ENCODE data around the gene KIF3B.
"Not testable (repeated sequence)": the region's sequence is repeated elsewhere in the genome, so short reads cannot be mapped to it uniquely, and the experiment has no call there.

Gene KIF3B

DNA sequence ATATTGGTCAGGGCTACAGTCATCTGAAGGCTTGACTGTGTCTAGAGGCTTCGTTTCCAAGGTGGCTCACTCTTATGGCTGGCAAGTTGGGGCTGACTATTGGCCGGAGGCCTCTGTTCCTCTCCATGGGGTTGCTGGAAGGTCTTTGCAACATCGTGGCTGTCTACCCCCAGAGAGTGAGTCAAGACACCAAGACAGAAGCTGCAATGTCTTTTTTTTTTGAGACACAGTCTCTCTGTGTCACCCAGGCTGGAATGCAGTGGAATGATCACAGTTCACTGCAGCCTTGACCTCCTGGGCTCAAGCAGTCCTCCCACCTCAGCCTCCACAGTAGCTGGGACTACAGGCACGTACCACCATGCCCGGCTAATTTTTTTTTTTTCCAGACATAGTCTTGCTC, 29.4 kb upstream of the KIF3B start:
- H3K4me3 ChIP-seq (ENCODE audit: low read length) = no peak overlapping the region
- DNase-seq (ENCODE audit: low read depth) = no peak
- TF ChIP-seq, protein P1, sequence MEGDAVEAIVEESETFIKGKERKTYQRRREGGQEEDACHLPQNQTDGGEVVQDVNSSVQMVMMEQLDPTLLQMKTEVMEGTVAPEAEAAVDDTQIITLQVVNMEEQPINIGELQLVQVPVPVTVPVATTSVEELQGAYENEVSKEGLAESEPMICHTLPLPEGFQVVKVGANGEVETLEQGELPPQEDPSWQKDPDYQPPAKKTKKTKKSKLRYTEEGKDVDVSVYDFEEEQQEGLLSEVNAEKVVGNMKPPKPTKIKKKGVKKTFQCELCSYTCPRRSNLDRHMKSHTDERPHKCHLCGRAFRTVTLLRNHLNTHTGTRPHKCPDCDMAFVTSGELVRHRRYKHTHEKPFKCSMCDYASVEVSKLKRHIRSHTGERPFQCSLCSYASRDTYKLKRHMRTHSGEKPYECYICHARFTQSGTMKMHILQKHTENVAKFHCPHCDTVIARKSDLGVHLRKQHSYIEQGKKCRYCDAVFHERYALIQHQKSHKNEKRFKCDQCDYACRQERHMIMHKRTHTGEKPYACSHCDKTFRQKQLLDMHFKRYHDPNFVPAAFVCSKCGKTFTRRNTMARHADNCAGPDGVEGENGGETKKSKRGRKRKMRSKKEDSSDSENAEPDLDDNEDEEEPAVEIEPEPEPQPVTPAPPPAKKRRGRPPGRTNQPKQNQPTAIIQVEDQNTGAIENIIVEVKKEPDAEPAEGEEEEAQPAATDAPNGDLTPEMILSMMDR (IDR thresholded peaks at IDR 0.05; ENCODE audit: insufficient read depth, low read depth, low read length, missing control alignments) = no peak

GRCh38 chr20:32249030-32249738, 28.3 kb upstream of the KIF3B start:
- TF ChIP-seq, protein P1 (IDR thresholded peaks at IDR 0.05; ENCODE audit: insufficient read depth, low read depth, low read length, missing control alignments) = no peak
- H3K4me3 ChIP-seq (ENCODE audit: low read length) = no peak overlapping the region
- no peak for DNase-seq (ENCODE audit: low read depth)

DNA sequence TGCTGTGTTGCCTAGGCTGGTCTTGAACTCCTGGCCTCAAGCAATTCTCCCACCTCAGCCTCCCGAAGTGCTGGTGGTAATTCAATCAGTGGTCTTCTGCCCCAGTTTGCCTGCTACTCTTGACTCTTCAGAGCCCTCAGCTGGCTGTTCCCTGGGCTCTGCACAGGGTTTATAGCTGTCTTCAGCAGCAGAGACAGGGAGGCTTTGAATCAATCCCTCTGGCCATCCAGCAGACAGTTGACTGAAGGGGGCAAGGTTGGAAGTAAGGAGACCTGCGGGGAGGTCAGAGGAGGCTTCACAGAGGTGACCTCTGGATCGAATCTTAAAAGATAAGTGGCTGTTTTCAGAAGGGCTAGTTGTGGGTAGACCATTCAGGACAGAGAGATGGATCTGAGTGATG, 26.0 kb upstream of the KIF3B start:
- TF ChIP-seq, protein P1 (IDR thresholded peaks at IDR 0.05; ENCODE audit: insufficient read depth, low read depth, low read length, missing control alignments) = no peak
- DNase-seq (ENCODE audit: low read depth) = no peak
- H3K4me3 ChIP-seq (ENCODE audit: low read length) = no peak overlapping the region

DNA sequence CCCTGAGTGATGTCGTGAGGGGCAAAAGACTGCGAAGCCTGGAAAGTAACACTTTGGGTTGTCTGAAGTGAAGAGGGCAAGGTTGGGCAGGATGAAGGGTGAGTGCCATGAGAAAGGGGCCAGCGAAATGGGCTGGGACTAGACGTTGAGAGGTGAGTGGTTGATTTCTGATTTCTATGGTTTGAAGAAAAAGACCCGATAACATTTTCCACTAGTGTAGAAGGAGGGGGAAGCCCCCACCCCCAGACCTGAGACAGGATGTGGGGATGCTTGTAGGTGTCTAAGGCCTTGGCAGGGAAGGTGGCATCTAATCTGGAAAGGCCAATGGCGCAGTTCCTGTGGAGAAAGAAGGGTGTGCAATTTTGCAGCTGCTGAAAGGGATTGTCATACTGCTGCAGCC, 25.3 kb upstream of the KIF3B start:
- TF ChIP-seq, protein P1 (IDR thresholded peaks at IDR 0.05; ENCODE audit: insufficient read depth, low read depth, low read length, missing control alignments) = no peak
- no peak for DNase-seq (ENCODE audit: low read depth)
- no peak overlapping the region for H3K4me3 ChIP-seq (ENCODE audit: low read length)

DNA sequence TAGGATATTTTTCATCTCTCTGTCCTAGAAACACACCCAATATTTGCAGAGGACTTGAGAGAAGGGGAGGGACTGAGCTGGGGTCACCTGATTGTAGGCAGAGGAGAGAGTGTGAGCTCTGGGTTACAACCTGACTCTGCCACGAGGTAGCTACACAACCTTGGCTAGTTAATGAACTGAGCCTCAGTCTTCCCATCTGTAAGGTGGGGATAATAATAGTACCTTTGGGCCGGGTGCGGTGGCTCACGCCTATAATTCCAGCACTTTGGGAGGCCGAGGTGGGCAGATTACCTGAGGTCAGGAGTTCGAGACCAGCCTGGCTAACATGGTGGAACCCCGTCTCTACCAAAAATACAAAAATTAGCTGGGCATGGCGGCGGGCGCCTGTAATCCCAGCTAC, 16.5 kb upstream of the KIF3B start:
- H3K4me3 ChIP-seq (ENCODE audit: low read length); DNase-seq (ENCODE audit: low read depth): not testable (repeated sequence)

GRCh38 chr20:32261644-32262043, 15.8 kb upstream of the KIF3B start:
- TF ChIP-seq, protein P1 (IDR thresholded peaks at IDR 0.05; ENCODE audit: insufficient read depth, low read depth, low read length, missing control alignments) = no peak
- H3K4me3 ChIP-seq (ENCODE audit: low read length) = no peak overlapping the region
- DNase-seq (ENCODE audit: low read depth) = no peak

GRCh38 chr20:32263398-32263954, 14.0 kb upstream of the KIF3B start:
- H3K4me3 ChIP-seq (ENCODE audit: low read length) = no peak overlapping the region
- TF ChIP-seq, protein P1 (IDR thresholded peaks at IDR 0.05; ENCODE audit: insufficient read depth, low read depth, low read length, missing control alignments) = no peak
- peak; percentile 62 for DNase-seq (ENCODE audit: low read depth)
